Left renal cortex interstitium (tissue), 4 donors: ENCODE measurements around the gene EHD3. TPM values are rescaled to one million over a fixed set of nuclear protein-coding genes. Genes with fewer than 3 reads are reported as not detected.

Experiments used
- DNase-seq, 4 donors: peaks; one replicate each; pipeline ENCODE4 v3.0.0-alpha.2; 2013; ENCODE audit warnings: low read depth in 4 of 4, low spot score in 2 of 4, missing footprints in 1 of 4
- polyA plus RNA-seq, 4 donors: library from polyadenylated mRNA; unstranded; fragments of 120-200 nt; gene quantifications; one replicate each; pipeline ENCODE4 v1.2.1, GENCODE V29; 2013; ENCODE audit not compliant: insufficient read length in 4 of 4

The EHD3 gene
- polyA plus RNA-seq, 4 donors, result 21.0 to 37.0 (median 27.6) TPM

DNA sequence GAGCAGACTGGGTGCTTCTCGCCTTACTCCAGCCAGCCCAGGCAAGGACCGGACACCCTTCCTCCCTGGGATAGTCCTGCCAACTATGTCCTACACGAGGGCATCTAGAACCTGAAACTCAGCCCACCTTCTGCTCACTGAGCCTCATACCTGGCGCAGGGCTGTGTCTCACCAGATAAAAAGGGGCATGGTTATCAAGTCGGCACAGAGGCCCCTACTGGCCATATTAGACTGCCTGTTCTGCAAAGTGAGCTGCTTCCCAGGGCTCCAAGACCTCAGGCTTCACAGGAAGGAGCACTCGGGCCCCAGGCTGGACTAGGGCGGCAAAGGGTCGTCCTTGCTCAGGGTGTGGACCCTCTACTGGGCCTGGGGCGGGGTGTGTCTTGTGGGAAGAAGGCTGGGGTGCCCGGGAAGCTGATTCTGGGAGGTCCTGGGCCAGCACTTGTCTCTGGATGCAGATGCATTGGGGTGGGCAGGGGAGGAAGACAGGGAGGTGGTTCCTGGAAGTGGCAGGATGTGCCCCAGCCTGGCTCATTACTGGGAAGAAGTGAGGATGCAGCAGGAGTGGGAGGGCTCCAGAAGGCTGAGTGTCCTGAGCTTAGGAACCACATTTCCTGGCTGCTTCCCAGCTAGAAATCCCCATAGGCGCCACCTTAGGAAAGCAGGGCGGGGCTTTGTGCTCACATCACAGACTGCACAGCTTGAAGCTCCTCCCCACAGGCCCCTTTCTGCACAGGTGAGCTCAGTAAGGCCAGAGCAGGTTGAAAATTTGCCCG is 19.6 kb downstream of the EHD3 start:
- DNase-seq, result no peak

DNA sequence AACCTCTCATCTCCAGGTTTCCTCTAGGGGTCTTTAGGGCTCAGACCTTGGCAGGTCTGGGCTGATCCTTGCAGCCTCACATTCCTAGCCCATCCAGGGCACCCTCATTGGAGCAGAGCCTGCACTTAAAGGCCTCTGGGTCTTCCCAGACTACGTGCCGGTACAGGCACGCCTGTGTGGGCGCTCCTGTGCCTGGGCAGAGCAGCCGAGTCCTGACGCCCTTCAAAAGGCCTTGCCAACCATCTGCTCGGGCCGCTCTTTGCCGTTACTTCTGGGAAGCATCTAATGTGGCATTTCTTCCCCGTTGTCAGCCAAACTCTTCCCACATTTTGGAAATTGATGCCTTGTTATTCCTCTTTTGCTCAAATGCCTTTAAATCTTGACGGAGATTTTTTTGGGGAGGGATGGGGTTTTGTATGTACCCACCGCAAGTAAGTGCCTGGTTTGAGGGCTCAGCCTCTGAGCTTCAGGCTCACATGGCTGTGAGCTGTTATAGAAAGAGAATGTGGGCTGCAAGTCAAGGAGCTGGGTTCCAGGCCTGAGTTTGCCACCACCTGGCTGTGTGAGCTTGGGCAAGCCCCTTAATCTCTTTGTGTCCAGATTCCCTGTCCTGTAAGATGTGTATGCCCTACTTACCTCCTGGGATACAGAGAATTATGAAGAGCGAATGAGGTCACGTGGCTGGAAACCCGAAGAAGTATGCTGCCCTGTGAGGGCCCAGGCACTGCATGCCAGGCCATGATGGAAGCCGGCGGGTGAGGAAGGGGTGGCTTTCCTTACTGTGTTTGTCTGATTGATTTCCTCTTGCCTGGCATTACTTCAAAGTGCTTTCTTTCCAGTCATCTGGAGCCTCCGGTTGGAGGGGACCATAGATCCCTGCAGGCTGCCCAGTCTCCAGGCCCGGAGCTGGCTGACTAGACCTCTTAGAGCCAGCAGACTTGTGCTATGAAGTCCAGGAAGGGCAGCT is 20.6 kb downstream of the EHD3 start:
- DNase-seq, result no peak

DNA sequence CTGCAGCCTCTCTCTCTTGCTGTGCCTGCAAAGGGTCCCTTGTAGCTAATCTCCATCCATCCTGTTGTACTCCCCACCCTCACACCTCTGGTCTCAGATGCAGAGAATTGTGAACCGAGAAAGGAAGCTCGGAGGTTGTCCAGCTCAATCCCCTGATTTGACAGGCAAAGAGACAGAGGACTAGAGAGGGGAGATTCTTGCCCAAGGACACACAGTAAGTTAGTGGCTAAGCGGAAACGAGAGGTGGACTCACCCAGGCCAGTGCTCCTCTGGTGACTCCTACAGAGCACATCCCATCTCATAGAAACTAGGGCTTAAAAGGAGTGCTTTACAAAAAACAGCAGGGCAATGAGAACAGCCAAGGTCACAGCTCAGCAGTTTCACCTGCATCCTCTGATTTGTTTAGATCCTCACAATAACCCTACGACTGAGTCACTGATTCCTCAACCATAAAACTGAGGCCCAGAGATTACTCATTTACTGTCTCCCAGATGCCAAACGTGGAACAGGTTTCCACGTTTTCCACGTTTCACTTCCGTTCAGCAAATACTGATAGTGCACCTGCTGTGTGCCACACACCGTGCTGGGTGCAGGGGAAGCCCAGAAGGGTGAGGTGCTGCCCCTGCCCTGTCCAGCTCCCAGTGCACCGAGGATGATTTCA is 22.1 kb downstream of the EHD3 start:
- DNase-seq, result no peak

DNA sequence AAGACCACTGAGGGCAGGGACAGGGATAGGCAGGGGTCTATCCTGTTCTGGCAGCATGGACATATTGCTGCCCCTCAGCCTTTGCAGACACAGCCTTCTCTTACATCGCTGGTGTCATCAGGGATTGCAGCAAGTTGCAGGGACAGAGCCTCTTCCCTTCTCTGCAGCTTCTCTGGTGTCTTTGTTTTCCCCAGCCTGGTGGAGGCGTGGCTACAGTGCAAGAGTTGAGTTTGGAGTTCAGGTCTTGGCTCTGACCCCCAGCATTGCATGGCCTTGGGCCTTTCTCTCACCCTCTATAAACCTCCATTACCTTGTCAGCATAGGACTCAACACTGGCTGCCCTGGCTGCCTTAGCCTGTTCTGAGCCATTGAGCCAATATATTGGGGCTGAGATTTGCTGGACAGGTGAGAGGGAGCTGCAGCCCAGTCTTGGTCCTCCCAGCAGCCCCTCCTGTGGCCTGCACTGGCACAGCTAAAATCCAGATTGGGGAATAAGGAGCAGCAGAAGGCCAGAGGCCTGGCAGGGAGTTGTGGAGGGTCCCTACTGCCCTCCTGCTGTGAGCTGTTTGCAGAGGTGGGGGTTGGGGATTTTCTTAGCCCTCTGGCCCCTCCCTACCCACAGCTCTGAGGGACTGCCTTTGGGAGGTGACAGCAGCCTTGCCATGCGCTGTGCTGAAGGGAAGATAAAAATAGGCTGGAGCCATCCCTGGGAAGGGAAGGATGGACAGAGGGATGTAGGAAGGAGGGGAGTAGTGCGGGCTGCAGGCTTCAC is 22.8 kb downstream of the EHD3 start:
- no peak for DNase-seq

DNA sequence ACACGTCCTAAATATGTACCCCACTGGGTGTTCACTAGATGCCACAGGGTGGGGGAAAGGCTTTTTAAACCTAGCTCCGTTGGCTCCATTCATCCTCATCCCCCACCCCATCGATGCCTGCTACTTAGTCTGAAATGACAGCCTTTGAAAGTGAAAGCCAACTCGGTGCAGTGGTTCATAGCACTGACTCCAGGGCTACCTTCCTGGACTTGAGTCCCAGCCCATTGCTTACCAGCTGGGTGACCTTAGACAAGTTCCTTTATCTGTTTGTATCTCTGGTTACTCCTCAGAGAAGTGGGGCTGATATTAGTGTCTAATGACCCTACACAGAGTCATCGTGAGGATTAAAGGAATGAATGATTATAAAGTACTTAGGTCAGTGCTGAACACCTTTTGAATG is 24.4 kb downstream of the EHD3 start:
- no peak for DNase-seq

DNA sequence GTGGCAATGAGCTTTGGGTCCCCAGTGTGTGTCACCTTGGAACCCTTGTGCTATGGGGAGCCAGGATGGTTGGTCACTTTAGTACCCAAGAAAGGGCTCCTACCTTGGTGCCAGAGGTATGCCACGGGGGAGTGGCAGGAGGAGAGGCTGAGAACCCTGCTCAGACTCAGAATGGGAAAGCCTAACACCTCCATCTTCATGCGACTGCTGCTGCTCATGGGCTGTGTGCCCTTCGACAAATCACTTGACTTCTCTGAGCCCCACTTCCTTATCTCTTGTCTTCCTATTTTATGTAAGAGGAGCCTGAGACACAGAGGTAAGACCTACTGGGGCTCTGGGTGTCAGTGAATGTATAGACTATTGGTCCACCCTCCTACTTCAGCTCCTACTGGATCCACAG is 25.1 kb downstream of the EHD3 start:
- DNase-seq, result no peak

DNA sequence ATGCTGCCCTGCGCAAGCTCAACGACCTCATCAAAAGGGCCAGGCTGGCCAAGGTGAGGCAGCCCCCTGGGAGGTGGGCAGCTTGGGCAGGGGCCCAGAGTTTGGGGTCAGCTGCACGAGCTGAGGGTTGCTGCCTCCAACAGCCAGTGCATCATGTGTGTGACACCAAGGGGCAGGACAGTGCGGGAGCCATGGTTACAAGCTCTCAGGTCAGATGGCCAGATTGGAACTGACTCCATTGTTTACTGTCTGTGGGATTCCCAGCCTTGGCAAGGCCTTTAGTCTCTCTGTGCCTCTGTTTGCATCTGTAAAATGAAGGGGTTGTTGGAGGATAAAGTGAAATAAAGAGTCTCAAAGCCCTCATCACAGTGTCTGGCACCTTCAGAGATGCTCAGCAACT is 26.9 kb downstream of the EHD3 start:
- DNase-seq, result no peak

DNA sequence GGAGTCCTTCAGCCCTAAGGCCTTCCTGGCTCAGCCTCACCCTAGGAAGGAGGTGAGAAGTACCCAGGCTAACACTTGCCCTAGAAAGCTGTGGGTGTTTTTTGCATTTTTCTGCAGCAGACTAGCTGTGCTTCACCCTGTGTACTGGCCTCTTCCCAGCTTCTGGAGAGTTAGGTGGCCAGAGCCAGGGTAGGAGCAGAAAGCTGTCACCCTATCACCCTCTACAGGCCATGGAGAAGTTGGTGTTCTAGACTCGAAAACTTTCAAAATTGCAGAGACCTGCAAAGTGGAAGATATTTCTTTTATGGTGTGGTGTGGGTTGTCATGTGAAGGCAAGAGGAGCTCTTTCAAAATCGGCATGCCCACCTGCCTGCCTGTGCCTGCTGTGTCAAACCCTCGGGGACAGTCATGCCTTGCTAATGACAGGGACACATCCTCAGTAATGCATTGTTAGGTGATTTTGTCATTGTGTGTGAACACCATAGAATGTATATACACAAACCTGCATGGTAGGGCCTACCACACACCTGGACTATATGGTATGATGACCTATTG is 29.8 kb downstream of the EHD3 start:
- no peak for DNase-seq

DNA sequence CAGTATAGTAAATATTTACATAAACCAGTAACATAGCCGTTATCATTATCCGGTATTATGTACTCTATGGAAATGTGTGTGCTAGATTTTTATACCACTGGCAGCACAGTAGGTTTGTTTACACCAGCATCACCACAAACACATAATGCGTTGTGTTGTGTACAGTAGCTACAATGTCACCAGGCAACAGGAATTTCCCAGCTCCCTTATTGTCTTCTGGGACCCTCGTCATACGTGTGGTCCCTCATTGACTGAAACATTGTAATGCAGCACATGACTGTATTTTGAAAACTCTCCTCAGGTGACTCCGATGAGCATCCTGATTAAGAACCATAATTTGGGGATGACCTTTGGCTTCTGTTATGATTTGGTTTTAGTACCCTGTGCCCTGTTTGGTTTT is 31.3 kb downstream of the EHD3 start:
- DNase-seq, result no peak

DNA sequence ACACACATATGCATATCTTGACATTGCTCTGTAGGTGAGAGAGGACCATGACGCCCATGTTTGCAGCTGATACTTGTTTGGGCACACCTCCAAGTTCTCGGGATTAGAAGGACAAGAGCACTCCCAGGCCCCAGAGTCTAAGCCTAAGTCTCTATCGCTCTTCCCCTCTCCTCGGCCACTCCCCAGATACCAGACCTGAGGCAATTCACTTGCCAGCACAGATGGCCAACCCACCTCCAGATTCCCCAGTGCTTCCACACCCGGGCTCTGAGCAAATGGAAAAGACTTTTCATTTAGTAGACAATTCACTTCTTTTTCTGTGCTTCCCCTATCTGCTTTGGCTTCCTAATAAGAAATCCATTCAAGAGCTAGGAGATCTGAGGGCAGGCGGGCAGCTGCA is 32.9 kb downstream of the EHD3 start:
- DNase-seq, result no peak

DNA sequence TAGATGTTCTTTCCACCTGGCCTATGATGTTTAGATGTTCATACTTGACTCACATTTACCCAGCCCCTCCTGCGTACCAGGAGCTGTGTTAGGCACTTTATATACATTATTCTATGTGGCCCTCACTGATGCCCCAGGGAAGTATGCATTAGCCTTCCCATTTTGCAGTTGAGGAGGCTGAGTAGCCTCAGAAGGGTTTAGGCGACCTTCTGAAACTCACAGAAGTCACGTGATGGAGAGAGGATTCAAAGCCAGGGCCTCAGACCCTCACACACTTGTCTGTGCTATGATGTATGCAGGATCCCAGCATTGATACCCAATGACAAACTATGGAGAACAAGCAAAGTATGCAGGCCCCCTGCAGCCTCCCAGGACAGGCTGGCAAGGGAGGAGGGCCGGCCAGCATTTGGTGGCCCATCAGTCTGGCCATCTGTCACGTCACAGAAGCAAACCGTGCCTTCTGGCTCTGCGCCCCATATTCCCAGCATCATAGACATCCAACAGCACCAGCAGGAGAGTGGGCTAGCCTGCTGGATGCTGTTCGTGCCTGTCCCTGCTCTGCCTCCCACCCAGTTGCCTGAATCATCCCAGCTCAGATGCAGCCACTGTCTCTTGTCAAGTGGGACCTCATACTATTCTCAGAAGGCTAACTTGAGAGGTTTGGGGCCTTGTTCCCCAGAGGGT is 33.6 kb downstream of the EHD3 start:
- DNase-seq, result no peak

DNA sequence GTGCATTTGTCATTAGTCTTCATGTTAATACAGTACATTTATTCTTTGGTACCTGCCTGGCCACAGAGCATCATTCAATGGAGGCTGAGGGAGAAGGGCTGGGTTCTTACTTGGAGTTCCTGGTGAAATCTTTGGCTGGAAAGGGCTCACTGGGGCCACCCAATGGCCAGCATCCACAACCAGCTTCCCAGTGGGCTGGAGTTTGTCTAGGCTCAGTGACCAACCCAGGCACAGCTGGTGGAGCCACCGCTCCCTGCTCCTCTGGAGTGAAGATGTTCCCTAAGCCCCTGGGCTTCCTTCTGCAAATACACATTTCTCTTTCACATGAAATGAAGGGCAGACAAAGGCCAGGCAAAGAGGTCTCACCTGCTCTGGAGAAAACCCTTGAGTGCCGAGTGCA is 34.4 kb downstream of the EHD3 start:
- no peak for DNase-seq

DNA sequence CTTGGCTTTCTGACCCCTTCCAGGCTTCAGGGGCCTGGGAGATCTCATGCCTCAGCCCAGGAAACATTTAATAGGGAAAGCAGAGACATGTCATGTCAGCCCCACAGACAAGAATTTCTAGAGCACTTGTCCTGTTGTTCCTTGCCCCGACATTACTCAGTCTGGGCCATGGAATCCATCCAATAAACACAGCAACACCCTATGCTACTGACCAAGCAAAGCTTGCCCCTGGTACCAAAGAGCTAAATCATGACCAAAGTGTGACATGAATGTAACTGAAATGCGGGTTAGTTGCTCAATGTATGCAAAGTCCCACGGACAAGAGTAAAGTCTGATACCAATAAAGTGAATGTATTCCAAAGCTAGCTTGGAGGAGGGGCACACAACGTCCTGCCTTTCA is 35.1 kb downstream of the EHD3 start:
- DNase-seq, result no peak

DNA sequence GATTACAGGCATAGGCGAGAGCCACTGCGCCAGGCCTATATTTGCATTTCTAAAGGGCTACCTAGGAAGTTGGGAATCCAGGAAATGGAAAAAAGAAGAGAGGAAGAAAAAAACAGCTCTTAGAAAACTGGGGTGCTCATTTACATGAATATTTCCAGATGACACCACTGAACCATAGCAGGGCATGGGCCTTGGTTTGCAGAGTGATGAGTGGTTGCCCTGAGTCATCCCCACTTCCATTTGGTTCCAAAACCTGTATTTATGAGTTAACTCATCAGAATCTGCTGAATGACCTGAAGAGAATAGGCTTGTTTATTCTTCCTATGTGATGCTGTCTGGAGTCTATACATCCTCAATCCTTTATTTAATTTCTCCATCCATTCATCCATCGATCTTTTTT is 36.2 kb downstream of the EHD3 start:
- no peak for DNase-seq

DNA sequence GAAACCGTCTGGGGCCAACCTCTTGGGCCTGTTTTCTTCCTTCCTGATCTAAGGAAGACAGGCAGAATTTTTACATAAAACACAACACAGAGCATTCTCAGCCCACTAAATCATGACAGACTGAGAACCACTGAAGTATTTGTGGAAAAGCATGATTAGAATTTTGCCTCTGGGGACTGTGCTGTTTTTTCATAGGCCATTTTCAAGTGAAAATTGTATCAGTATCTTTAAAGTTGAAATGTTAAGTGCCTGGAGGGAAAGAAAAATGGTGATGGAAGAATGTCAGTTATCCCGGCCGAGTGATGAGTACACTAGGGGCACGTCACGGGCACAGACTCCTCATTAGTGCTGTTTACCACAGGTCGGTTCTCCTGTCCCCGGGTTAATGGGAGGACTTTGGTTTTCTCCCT is 36.9 kb downstream of the EHD3 start:
- DNase-seq, result no peak

DNA sequence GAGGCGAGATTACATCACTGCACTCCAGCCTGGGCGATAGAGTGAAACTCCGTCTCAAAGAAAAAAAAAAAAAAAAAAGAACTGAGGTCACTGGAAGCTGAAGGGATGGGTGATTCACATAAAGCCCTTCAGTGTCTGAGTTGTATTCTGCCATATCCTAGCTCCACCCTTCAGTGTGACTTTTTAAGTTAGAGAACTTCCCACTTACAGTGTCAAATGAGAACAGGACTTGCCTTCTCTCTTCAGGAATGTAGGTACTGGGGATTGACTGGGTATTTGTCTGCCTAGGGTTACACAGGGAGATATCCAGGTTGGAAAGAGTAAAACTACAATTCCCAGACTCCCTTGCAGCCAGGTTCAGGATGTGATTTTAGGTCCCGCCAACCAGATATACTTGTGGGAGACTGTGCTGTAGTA is 37.9 kb downstream of the EHD3 start:
- DNase-seq, result no peak

DNA sequence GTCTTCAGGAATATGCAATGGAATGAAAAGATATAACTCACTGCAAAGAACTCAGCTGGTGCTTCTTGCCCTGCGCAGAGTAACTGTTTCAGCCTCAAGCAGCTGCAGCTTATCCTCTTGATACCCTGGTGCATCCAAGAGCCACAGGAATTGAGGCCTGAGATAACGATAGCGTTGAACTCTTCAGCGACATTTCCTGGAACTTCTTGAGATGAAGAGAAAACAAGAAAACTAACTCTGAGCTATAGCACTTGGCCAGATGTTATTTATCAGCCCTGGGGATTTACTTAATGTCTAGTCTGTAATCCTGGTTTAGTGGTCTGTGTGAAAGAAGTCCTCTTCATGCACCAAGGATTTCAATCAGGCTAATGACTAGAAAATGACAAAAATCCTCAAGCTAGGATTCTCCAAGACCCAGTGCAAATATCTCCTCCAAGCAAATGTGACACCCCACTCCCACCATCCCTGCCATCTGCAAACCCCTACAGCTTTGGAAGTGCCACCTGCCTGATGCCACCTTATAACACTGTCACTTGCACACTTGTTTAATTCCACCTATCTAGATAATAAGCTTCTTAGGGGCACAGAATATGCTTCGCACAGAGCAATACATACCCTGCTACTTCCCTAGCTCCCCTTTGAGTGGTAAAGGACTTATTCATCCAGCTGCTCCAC is 40.6 kb downstream of the EHD3 start:
- DNase-seq, result peak in 2 of 4 donors; percentile 37 to 42

DNA sequence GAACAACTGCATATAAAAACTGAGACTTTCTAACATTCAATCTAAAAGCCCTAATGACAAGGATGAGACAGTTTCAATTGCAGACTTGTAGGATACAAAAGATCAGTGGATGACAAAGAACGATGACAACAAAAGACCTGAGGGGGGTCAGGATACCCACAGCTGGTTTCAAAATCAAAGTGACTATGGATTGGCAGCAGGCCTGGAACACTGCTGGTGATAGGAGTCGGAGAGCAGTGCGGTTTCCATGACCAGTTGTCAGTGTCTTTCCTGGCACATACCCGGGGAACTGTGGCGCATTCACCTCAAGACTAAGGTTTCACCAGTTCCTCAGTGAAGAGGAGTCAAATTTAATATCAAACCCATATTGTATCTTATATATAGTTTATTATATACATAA is 42.0 kb downstream of the EHD3 start:
- DNase-seq, result no peak

DNA sequence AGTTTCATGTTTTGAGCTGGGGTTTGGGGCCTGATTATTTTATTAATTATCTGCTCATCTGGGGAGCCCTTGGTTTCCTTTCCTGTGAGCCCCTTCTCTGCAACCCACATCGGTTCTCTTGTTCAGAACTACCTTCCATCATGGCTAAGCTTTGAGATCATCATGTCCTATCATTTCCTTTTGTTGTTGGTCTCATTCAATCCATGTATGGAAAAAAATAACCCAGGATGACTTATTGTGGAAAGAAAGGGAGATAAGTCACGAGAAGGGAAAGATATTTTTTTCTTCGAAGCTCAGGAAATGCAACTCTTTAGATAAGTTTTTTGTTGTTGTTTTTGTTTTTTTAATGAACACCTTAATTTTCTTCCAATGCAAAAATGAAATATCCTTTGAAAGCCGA is 43.7 kb downstream of the EHD3 start:
- DNase-seq, result no peak
